Common myeloid progenitor, CD34-positive (primary cell): Measurements from ENCODE around the gene WDR27.

Experiments used
- CTCF ChIA-PET: fragments of 350-600 bp; sonication (Branson Sonifier 250); formaldehyde crosslinking; loops from one replicate; lab custom pipeline; 2021; ENCODE audit warnings: antibody characterized with exemption; lab: Charles Lee
- POLR2A ChIA-PET: fragments of 350-600 bp; sonication (Branson Sonifier 250); formaldehyde crosslinking; loops from one replicate; lab custom pipeline; 2021; ENCODE audit warnings: antibody characterized with exemption; lab: Charles Lee
- DNase-seq, 3 donors: peaks; one replicate each; pipeline versions ENCODE4 v3.0.0 to v3.0.0-alpha.2; 2013
- H3K27ac ChIP-seq, 2 experiments: 1 replicate in 1 of 2; 2 replicates in 1 of 2; pipeline ENCODE4 v1.7.0; 2013; ENCODE audit warnings: inconsistent platforms in 2 of 2, low read length in 2 of 2, mild to moderate bottlenecking in 2 of 2, low read depth in 1 of 2, moderate library complexity in 1 of 2; ENCODE audit not compliant: severe bottlenecking in 2 of 2, insufficient read depth in 1 of 2, poor library complexity in 1 of 2
- H3K27me3 ChIP-seq, 5 experiments: replicated peaks in 2 of 5; 1 replicate in 3 of 5; 2 replicates in 2 of 5; pipeline versions ENCODE4 v1.6.1 to v1.7.0; 2013; ENCODE audit warnings: low read length in 4 of 5, mild to moderate bottlenecking in 2 of 5, moderate library complexity in 2 of 5, inconsistent platforms in 1 of 5; ENCODE audit not compliant: insufficient read depth in 5 of 5, control insufficient read depth in 4 of 5
- H3K36me3 ChIP-seq, 4 experiments: 1 replicate in 2 of 4; 2 replicates in 2 of 4; pipeline versions ENCODE4 v1.6.1 to v1.7.0; 2013; ENCODE audit warnings: low read length in 3 of 4, control low read depth in 1 of 4, mild to moderate bottlenecking in 1 of 4; ENCODE audit not compliant: control insufficient read depth in 4 of 4, insufficient read depth in 4 of 4
- H3K4me1 ChIP-seq, 4 experiments: 1 replicate in 3 of 4; 2 replicates in 1 of 4; pipeline versions ENCODE4 v1.6.1 to v1.7.1; 2013; ENCODE audit warnings: low read length in 3 of 4, mild to moderate bottlenecking in 3 of 4, control low read depth in 1 of 4, inconsistent platforms in 1 of 4, moderate library complexity in 1 of 4; ENCODE audit not compliant: control insufficient read depth in 4 of 4, insufficient read depth in 4 of 4; ENCODE audit errors: control extremely low read depth in 1 of 4
- H3K4me3 ChIP-seq, 7 experiments: 1 replicate in 4 of 7; 2 replicates in 3 of 7; pipeline versions ENCODE4 v1.5.1 to v1.7.0; 2013; ENCODE audit warnings: mild to moderate bottlenecking in 7 of 7, low read length in 6 of 7, moderate library complexity in 6 of 7, inconsistent platforms in 2 of 7, low read depth in 2 of 7, control low read depth in 1 of 7; ENCODE audit not compliant: insufficient read depth in 4 of 7, control insufficient read depth in 1 of 7; ENCODE audit errors: extremely low read depth in 1 of 7
- H3K9me3 ChIP-seq, 5 experiments: 1 replicate in 4 of 5; 2 replicates in 1 of 5; pipeline versions ENCODE4 v1.6.1 to v1.7.1; 2013; ENCODE audit warnings: low read length in 4 of 5, mild to moderate bottlenecking in 2 of 5, inconsistent platforms in 1 of 5, low read depth in 1 of 5, moderate library complexity in 1 of 5; ENCODE audit not compliant: control insufficient read depth in 4 of 5, insufficient read depth in 2 of 5; ENCODE audit errors: control extremely low read depth in 1 of 5
- WGBS: methylation state at CpG from one replicate; pipeline ENCODE4 v1.1.5; 2013; ENCODE audit not compliant: insufficient coverage; 5-methylcytosine and 5-hydroxymethylcytosine counted together

WDR27 gene

DNA sequence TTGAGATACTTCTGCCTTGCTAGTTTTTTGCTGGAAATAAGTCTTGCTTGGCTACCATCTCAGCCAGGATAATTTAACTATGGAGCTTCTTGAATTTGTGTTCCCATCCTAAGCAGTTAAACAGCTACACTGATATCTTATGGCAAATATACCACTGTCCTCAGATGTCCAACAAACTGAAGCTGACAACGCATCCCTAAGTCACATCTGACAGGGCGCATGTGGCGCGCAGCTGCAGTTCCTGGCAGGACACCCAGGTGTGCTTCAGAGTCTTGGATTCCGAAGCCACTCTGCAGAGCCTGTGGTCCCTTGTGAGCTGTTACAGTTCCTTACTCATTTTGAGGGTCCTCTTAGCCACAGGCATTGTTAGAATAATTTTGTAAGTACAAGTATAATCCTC, 127.9 kb downstream of the WDR27 start:
- Histone ChIP-seq H3K36me3 (peaks cover 0 to 5% (median 3%) of the 10 kb centered on the region in 4 experiments), H3K9me3 (peaks cover 0 to 4% (median 0%) of the 10 kb centered on the region in 5 experiments), H3K27me3 (no peaks in the 10 kb centered on the region), H3K4me3 (no peak overlapping the region), H3K4me1 (no peaks in the 10 kb centered on the region), H3K27ac (no peak overlapping the region)
- CTCF ChIA-PET = no interaction called here
- 98% methylated on average over 4 of the region's 5 CpGs for WGBS
- POLR2A ChIA-PET = interaction anchor here (0.6 kb wide), 1 partner anchor 117 kb away, joined by 3 read pairs; no protein-coding TSS in a partner anchor
- DNase-seq = no peak

DNA sequence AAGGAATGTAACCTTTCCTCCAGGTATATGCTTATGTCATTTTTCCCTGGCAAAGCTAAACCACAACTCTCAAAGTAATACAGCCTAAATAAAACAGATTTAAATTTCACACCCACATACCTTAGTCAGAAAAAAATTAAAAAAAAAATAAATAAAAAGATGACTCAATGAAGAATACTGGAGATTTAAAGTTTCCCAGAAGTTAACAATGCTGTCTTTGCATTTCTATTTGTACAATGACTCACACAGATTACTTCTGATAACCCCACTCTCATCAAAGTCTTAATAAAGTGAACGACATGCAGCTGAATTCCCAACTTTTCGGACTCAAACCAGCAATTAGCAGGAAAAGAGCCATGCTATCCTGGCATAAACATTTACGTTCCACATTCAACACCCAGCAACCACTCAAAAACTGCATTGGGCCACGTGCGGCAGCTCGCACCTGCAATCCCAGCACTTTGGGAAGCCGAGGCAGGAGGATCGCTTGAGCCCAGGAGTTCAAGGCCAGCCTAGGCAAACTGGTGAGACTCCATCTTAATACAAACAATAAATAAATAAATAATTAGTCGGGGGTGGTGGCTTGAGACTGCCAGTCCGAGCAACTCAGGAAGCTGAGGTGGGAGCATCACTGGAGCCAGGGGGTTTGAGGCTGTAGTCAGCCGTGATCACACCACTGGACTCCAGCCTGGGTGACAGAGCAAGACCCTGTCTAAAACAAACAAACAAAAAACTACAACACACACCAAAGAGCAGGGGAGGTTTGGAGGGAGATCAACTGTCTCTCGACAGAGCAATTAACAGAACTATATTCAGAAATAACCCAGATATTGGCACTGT, 130.5 kb downstream of the WDR27 start:
- no peaks in the 10 kb centered on the region for H3K9me3 ChIP-seq
- ChIA-PET CTCF (no interaction called here), POLR2A (no interaction called here)
- DNase-seq = no peak
- no peak overlapping the region for H3K4me3 ChIP-seq
- no peak overlapping the region for H3K27ac ChIP-seq
- H3K4me1 ChIP-seq = no peaks in the 10 kb centered on the region
- H3K27me3 ChIP-seq = no peaks in the 10 kb centered on the region
- peaks cover 0 to 8% (median 1%) of the 10 kb centered on the region in 4 experiments for H3K36me3 ChIP-seq
- 100% methylated on average over 3 of the region's 12 CpGs for WGBS

- peaks cover 0 to 20% (median 1%) of the 10 kb centered on the region in 4 experiments for H3K36me3 ChIP-seq
- H3K9me3 ChIP-seq = peaks cover 0 to 10% (median 0%) of the 10 kb centered on the region in 5 experiments
- ChIA-PET CTCF (no interaction called here), POLR2A (no interaction called here)
- H3K27ac ChIP-seq = no peak overlapping the region
- no peak for DNase-seq
- 93% methylated on average over 8 of the region's 8 CpGs for WGBS
- H3K4me3 ChIP-seq = no peak overlapping the region
- H3K4me1 ChIP-seq = no peaks in the 10 kb centered on the region
- H3K27me3 ChIP-seq = no peaks in the 10 kb centered on the region
These were observed 133.3 kb downstream of the WDR27 start for GRCh38 chr6:169568314-169569087.

GRCh38 chr6:169567819-169568218, 134.0 kb downstream of the WDR27 start:
- Histone ChIP-seq H3K36me3 (peaks cover 0 to 24% (median 1%) of the 10 kb centered on the region in 4 experiments), H3K27ac (no peak overlapping the region), H3K9me3 (peaks cover 0 to 10% (median 0%) of the 10 kb centered on the region in 5 experiments), H3K27me3 (no peaks in the 10 kb centered on the region), H3K4me3 (no peak overlapping the region), H3K4me1 (no peaks in the 10 kb centered on the region)
- 84% methylated on average over 11 of the region's 11 CpGs for WGBS
- CTCF ChIA-PET = no interaction called here
- POLR2A ChIA-PET = no interaction called here
- no peak for DNase-seq

DNA sequence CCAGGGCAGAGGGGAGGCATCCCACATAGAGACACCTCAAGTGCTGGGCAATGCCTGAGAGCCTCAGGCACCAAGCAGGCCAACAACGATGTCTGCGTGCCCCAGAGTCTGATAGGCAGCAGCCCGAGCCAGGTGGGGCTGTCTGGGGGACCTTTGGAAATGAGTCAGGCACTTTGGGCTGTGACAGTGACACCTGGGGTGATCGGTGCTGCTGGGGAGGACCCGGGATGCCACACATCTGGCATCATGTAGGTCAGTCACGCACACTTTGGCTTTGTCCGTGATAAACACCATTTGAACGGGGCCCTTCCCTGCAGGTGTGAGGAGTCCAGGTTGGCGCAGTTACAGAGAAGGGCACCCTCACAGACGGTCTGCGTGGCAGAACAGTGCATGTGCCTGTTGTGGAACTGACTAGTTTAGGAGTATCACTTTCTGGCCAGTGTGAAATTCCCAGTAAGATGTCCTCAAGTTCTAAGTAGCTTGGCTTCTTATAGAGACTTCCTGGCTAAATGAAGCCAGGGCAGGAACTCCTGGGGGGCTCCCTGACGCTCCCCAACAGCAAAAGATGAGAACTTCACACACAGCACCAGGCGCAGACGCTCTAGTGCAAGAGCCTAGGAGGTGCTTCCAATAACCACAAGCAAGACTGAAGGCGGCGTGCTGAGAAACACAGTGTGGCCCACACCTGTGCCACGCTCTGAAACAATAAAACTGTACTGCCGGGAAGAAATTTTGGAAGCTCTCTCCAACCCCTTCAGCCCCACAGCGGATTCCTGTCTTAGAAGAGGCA, 134.7 kb downstream of the WDR27 start:
- ChIA-PET POLR2A (no interaction called here), CTCF (no interaction called here)
- peaks cover 0 to 24% (median 1%) of the 10 kb centered on the region in 4 experiments for H3K36me3 ChIP-seq
- H3K4me3 ChIP-seq = no peak overlapping the region
- no peak for DNase-seq
- no peaks in the 10 kb centered on the region for H3K27me3 ChIP-seq
- no peaks in the 10 kb centered on the region for H3K4me1 ChIP-seq
- WGBS = 96% methylated on average over 19 of the region's 19 CpGs
- no peak overlapping the region for H3K27ac ChIP-seq
- H3K9me3 ChIP-seq = peaks cover 0 to 17% (median 3%) of the 10 kb centered on the region in 5 experiments

- no peak for DNase-seq
- H3K27ac ChIP-seq = no peak overlapping the region
These were observed 135.5 kb downstream of the WDR27 start for GRCh38 chr6:169566319-169566718.

More at GRCh38 chr6:169566319-169566718, 135.5 kb downstream of the WDR27 start:
- Histone ChIP-seq H3K36me3 (peaks cover 0 to 24% (median 1%) of the 10 kb centered on the region in 4 experiments), H3K9me3 (peaks cover 0 to 19% (median 5%) of the 10 kb centered on the region in 5 experiments), H3K27me3 (no peaks in the 10 kb centered on the region), H3K4me1 (no peaks in the 10 kb centered on the region), H3K4me3 (no peak overlapping the region)
- 85% methylated on average over 11 of the region's 11 CpGs for WGBS
- ChIA-PET POLR2A (no interaction called here), CTCF (interaction anchor here (1.1 kb wide), 1 partner anchor 964 kb away, joined by 3 read pairs; no protein-coding TSS in a partner anchor)
